Measurements from ENCODE around the gene TMEM132C.

GRCh38 chr12:128356547-128356946 is 89.6 kb downstream of the TMEM132C start:
- TF ChIP-seq CEBPB (IDR thresholded peaks at IDR 0.05) (no peak), TCF12 (IDR thresholded peaks at IDR 0.05; ENCODE audit: low read depth) (no peak), EP300 (IDR thresholded peaks at IDR 0.05; ENCODE audit: borderline replicate concordance) (no peak), YY1 (IDR thresholded peaks at IDR 0.05; ENCODE audit: low read depth) (no peak)
- TF ChIP-seq, protein P1, sequence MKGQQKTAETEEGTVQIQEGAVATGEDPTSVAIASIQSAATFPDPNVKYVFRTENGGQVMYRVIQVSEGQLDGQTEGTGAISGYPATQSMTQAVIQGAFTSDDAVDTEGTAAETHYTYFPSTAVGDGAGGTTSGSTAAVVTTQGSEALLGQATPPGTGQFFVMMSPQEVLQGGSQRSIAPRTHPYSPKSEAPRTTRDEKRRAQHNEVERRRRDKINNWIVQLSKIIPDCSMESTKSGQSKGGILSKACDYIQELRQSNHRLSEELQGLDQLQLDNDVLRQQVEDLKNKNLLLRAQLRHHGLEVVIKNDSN (IDR thresholded peaks at IDR 0.05), result no peak

All from Ishikawa (cell line).